Hair follicular keratinocyte (primary cell): Measurements from ENCODE around the gene WIZ. TPM values are rescaled to one million over a fixed set of nuclear protein-coding genes. Genes with fewer than 3 reads are reported as not detected.

ENCODE experiments used
- total RNA-seq: library from RNA; depleted of rRNA; stranded (reverse); fragments of >200 nt; gene quantifications from 2 replicates; pipeline ENCODE4 v1.2.3, GENCODE V29; 2015

WIZ gene
- total RNA-seq: 19.6 and 19.9 TPM in 2 replicates

GRCh38 chr19:15449620-15450527 is at the start of gene WIZ:
WIZ (minus strand) TSS chr19:15449956; CDS start chr19:15448307, 1,649 bp downstream.

GRCh38 chr19:15479391-15480345 is 29.9 kb upstream of the WIZ start, which contains the start of gene PGLYRP2:
PGLYRP2 (minus strand) TSS chr19:15479501; CDS start chr19:15479371, 130 bp downstream.

GRCh38 chr19:15464394-15465385 is 14.9 kb upstream of the WIZ start, which contains the start of gene RASAL3:
RASAL3 (minus strand) TSS chr19:15464544; CDS start chr19:15464358, 186 bp downstream.

GRCh38 chr19:15418579-15419412 is 31.0 kb downstream of the WIZ start, which contains the start of gene AKAP8L:
AKAP8L (minus strand) TSS chr19:15418988; CDS start chr19:15418923, 65 bp downstream.

GRCh38 chr19:15379083-15379998 is 70.4 kb downstream of the WIZ start, which contains the start of gene AKAP8:
AKAP8 (minus strand) TSS chr19:15379787; CDS start chr19:15379731, 56 bp downstream.

Other genes starting within 250 kb of the WIZ start
- gene NOTCH3, start 249.0 kb downstream of the WIZ start, total RNA-seq: 1.8 and 2.4 TPM in 2 replicates
- 0.08 TPM in 1 of 2 replicates, not detected in the other for gene EPHX3, start 217.5 kb downstream of the WIZ start, total RNA-seq
- 11.6 and 11.8 TPM in 2 replicates for gene BRD4, start 117.4 kb downstream of the WIZ start, total RNA-seq
- gene AKAP8, start 70.2 kb downstream of the WIZ start, total RNA-seq: 10.2 and 16.8 TPM in 2 replicates
- gene AKAP8L, start 31.0 kb downstream of the WIZ start, total RNA-seq: 51.4 and 69.3 TPM in 2 replicates
- not detected in 2 replicates for gene RASAL3, start 14.6 kb upstream of the WIZ start, total RNA-seq
- not detected in 2 replicates for gene PGLYRP2, start 29.5 kb upstream of the WIZ start, total RNA-seq
- 0.08 TPM in 2 replicates for gene CYP4F22, start 58.6 kb upstream of the WIZ start, total RNA-seq
- not detected in 2 replicates for gene CYP4F8, start 165.3 kb upstream of the WIZ start, total RNA-seq
- gene CYP4F3, start 190.9 kb upstream of the WIZ start, total RNA-seq: not detected in 2 replicates
- gene CYP4F12, start 223.1 kb upstream of the WIZ start, total RNA-seq: not detected in 2 replicates